Mesothelial cell of epicardium (in vitro differentiated cells): ENCODE data around the gene AP4S1. TPM values are rescaled to one million over a fixed set of nuclear protein-coding genes. Genes with fewer than 3 reads are reported as not detected.

Experiments
- DNase-seq, 2 experiments: peaks; one replicate each; pipeline ENCODE4 v3.0.0; 2021; ENCODE audit warnings: low spot score in 2 of 2; ENCODE audit not compliant: unreplicated experiment in 2 of 2
- H3K27ac Mint-ChIP-seq: 2 replicates; pipeline ENCODE4 v1.8.0; 2021; ENCODE audit warnings: mixed read lengths
- H3K27me3 Mint-ChIP-seq: 2 replicates; pipeline ENCODE4 v1.8.0; 2021; ENCODE audit warnings: low read depth, mixed read lengths
- H3K36me3 Mint-ChIP-seq: 2 replicates; pipeline ENCODE4 v1.8.0; 2021; ENCODE audit warnings: mixed read lengths
- H3K4me1 Mint-ChIP-seq: 2 replicates; pipeline ENCODE4 v1.8.0; 2021; ENCODE audit warnings: mixed read lengths
- H3K4me3 Mint-ChIP-seq: 2 replicates; pipeline ENCODE4 v1.8.0; 2021; ENCODE audit warnings: mild to moderate bottlenecking, moderate library complexity, mixed read lengths
- H3K9me3 Mint-ChIP-seq: 2 replicates; pipeline ENCODE4 v1.8.0; 2021; ENCODE audit warnings: mixed read lengths
- microRNA-seq: library from miRNA; unstranded; fragments of <30 nt; microRNA quantifications from one replicate; pipeline ENCODE4 v1.2.0, GENCODE V29; 2021; ENCODE audit warnings: inconsistent platforms, mixed read lengths
- total RNA-seq: library from RNA; stranded (reverse); gene quantifications from 3 replicates; pipeline ENCODE4 v1.2.1, GENCODE V29; 2021
- TF ChIP-seq, protein P1 (sequence below): fragments of 200-600 bp; sonication (generic); IDR thresholded peaks from one replicate; pipeline ENCODE4 v1.5.0; 2021; ENCODE audit warnings: antibody characterized with exemption; ENCODE audit not compliant: unreplicated experiment

Gene AP4S1
- total RNA-seq, 1 donor from 2014 or later = 10.4 TPM

DNA sequence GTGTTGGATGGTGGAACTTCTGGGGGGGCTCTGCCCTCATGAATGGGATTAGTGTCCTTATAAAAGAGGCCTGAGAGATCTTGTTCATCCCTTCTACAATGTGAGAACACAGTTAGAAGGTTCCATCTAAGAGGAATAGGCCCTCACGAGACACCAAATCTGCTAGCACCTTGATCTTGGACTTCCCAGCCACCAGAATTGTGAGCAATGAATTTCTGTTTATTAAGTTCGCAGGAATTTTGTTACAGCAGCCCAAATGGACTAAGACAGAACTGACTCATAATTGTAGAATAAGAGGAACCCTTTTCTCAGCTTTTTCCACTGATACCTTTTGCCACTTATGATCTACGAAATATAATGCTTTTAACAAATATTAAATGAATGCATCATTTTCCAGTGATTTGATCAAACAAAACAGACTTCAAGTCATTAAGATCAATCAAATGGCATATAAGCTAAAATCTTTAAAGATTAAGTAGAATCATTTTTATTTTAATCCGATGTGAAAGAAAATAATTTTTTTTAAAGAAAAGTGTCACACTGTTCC, 113.9 kb downstream of the AP4S1 start:
- Mint-ChIP-seq H3K9me3 (no peaks in the 10 kb centered on the region), H3K36me3 (peaks cover 28% of the 10 kb centered on the region), H3K4me3 (no peak overlapping the region), H3K27ac (no peak overlapping the region), H3K27me3 (no peaks in the 10 kb centered on the region), H3K4me1 (no peaks in the 10 kb centered on the region)
- TF ChIP-seq, protein P1, sequence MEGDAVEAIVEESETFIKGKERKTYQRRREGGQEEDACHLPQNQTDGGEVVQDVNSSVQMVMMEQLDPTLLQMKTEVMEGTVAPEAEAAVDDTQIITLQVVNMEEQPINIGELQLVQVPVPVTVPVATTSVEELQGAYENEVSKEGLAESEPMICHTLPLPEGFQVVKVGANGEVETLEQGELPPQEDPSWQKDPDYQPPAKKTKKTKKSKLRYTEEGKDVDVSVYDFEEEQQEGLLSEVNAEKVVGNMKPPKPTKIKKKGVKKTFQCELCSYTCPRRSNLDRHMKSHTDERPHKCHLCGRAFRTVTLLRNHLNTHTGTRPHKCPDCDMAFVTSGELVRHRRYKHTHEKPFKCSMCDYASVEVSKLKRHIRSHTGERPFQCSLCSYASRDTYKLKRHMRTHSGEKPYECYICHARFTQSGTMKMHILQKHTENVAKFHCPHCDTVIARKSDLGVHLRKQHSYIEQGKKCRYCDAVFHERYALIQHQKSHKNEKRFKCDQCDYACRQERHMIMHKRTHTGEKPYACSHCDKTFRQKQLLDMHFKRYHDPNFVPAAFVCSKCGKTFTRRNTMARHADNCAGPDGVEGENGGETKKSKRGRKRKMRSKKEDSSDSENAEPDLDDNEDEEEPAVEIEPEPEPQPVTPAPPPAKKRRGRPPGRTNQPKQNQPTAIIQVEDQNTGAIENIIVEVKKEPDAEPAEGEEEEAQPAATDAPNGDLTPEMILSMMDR = no peak
- DNase-seq = no peak

DNA sequence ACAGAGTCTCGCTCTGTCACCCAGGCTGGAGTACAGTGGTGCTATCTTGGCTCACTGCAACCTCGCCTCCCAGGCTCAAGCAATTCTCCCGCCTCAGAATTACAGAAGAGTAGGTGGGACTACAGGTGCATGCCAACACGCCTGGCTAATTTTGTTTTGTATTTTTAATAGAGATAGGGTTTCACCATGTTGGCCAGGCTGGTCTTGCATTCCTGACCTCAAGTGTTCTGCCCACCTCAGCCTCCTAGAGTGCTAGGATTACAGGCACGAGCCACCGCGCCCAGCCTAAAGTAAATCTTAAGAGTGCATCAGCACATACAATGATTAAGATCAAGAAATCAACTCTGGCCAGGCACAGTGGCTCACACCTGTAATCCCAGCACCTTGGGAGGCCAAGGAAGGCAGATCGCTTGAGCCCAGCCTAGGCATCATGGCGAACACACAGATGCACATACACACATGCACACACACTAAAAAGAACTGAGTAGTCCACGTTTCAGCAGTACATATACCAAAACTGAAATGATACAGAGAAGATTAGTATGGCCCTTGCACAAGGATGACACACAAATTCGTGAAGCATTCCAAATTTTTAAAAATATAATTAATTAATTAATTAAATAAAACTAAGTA, 117.1 kb downstream of the AP4S1 start:
- DNase-seq = no peak
- Mint-ChIP-seq H3K27ac (no peak overlapping the region), H3K4me1 (no peaks in the 10 kb centered on the region), H3K4me3 (no peak overlapping the region), H3K9me3 (no peaks in the 10 kb centered on the region), H3K36me3 (peaks cover 20% of the 10 kb centered on the region), H3K27me3 (no peaks in the 10 kb centered on the region)
- TF ChIP-seq, protein P1 = no peak

Small RNAs within 50 kb of the gene (microRNA-seq; reads per million reads assigned to microRNA genes)
- gene MIR624 = 25.8 reads per million, percentile 47 among the genes with 10 or more reads in this experiment

Other genes with a start within 250 kb of the AP4S1 start
- gene COCH, start 151.1 kb upstream of the AP4S1 start, total RNA-seq = 1.8 to 2.3 TPM (median 1.8 TPM) in 3 replicates
- 58.1 to 60.6 TPM (median 59.9 TPM) in 3 replicates for gene STRN3, start 730 bp downstream of the AP4S1 start, total RNA-seq
- gene HECTD1, start 182.1 kb downstream of the AP4S1 start, total RNA-seq = 177 to 195 TPM (median 184 TPM) in 3 replicates